Ovary (tissue), 3 donors: Measurements from ENCODE around the gene HEPACAM.

ENCODE experiments used
- POLR2A ChIP-seq: fragments of 450-650 bp; IDR thresholded peaks from one replicate; pipeline ENCODE4 v1.6.1; 2017; ENCODE audit warnings: antibody characterized with exemption, mild to moderate bottlenecking, moderate library complexity
- TF ChIP-seq, protein P1 (sequence below), 3 donors: fragments of 450-650 bp in 2 of 3; fragments of 200-600 bp in 1 of 3; IDR thresholded peaks; one replicate each; pipeline versions ENCODE4 v1.5.1 to v1.8.0; 2016 to 2022; ENCODE audit warnings: antibody characterized with exemption in 3 of 3, mild to moderate bottlenecking in 1 of 3
- donor health status: DM: no; HTN: no; CAD: no.

DNA sequence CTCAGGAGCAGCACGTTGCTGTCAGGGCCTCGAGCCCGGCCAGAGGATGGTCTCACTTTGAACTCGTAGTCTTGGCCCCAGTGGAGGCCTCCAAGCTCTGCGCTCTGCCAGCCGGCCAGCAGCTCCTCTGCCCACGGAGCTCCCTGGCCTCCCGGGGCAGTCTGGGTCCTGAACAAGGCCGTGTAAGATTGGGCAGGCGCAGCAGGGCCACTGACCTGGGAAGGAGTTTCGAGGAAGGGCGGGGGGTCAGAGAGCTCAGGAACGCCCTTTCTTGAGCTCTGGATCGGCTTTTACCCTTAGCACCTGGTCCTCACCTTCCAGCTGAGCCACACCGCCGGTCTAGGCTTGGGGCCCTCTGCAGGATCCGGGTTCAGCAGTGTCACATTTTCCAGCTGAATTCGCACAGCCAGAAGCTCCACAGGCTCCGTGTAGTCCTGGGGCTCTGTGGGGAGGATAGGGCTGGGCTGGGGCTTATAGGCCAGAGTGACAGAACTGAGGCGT, 40.3 kb downstream of the HEPACAM start:
- no peak for TF ChIP-seq POLR2A
- TF ChIP-seq, protein P1, sequence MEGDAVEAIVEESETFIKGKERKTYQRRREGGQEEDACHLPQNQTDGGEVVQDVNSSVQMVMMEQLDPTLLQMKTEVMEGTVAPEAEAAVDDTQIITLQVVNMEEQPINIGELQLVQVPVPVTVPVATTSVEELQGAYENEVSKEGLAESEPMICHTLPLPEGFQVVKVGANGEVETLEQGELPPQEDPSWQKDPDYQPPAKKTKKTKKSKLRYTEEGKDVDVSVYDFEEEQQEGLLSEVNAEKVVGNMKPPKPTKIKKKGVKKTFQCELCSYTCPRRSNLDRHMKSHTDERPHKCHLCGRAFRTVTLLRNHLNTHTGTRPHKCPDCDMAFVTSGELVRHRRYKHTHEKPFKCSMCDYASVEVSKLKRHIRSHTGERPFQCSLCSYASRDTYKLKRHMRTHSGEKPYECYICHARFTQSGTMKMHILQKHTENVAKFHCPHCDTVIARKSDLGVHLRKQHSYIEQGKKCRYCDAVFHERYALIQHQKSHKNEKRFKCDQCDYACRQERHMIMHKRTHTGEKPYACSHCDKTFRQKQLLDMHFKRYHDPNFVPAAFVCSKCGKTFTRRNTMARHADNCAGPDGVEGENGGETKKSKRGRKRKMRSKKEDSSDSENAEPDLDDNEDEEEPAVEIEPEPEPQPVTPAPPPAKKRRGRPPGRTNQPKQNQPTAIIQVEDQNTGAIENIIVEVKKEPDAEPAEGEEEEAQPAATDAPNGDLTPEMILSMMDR (IDR thresholded peaks at IDR 0.05), result no peak
